GM21367 (cell line): Measurements from ENCODE around the gene THSD4.

Experiments used
- ATAC-seq: cut with Tn5 transposase; IDR thresholded peaks from one replicate; pipeline ENCODE4 v1.9.1; 2021; ENCODE audit not compliant: unreplicated experiment

THSD4 gene

DNA sequence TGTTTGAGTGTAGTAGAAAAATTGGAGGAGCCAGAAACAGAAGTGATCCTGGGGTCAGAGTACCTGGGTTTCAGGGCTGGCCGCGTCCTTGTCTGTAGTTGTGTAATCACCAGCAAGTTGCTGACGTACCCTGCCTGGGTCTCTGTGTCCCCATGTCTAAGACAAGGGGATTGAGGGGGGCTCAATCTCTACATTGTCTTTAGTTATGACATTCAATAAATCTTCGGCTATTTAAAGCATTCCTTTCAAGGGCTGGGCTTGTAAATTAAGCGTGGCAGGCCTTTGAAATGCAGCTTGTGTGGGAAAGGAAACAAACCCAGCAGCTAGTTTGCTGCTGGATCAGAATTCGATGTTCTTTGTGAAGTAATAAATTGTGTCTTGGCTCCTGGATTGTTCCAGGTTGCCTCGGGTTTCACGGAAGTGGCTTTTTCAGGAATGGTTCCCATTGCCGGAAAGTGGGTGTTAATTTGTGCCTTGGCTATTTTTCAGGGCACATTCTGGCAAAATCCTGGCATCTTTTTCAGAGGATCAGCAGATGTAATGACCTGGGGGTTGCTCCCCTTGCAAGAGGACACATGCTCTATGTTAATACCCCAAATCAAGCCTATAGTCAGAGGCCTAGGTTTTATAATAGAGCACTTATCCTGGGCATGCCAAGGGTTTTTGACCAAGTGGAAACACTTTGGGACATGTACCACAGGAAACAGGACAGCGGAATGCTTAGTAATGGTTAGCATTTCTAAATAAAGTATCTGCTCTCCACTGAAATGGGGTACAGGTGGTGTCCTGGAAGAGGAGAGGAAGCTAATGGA is 400.3 kb downstream of the THSD4 start:
- no peak for ATAC-seq

DNA sequence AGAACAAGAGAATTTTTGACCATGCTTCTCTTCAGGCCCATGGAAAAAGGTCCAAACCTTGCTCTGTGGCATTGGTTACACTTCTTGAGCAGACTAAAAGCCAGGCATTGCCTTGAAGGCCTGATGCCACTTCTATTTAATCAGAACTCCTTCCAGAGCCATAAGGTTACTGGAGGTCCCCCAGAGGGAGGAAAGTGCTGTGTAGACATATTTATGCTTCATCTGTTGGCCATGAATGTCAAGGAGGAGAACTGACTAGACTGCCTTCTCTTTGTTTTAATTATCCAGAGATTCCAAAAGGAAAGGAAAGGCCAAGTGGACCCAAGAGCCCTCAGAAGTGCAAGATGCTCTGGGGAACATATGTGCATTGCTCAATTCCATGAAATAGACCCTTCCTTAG is 402.5 kb downstream of the THSD4 start:
- ATAC-seq: no peak

DNA sequence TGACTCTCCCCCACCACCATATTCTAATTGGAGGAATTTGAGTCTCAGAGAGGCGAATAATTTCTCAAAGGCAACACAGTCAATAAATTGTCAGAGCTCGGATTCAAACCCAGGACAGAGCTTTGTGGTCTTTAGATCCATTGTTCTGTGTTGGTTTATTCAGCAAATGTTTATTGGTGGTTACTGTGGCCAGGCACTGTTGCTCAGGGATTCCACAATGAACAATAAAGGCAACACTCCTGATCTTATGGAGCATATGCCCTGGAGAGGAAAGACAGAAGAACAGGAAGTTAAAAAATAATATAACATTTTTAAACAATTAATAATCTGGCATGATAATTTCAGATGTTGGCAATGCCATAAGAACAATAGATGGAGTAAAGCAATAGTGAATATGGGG is 403.4 kb downstream of the THSD4 start:
- ATAC-seq: no peak

DNA sequence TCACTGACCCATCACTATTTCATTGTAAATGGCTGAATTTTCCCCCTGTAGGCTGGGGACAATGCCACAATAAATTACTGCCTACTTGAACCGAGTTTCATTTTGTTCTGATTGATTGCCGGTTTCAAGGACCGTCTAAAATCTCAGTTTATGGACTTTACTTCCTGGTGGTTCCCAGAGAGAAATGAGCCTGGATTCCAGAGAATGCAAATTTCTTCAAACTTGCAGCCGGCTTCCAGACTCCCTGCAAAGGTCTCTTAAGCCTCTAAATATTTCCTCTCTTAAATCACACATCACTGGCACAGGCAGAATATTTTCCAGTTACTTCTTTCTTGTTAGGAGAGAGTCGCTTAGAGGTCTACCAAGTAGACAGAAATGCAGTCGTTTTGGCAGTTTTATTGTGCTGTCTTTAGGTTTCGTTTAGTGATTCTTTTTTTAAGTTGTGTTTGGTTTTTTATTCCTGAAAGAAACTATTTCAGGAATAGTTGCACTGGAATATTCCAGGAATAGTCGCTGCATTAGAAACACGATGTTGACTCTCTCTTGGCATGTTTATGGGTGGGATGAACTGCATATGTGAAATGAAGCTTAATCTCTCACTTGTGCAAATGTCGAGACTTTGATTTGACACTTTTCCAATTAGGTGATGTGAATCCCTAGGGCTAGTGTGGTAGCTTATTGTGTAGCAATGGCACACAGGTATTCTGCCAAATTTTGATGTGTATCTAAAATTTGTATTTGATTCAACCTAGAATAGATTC is 411.0 kb downstream of the THSD4 start:
- no peak for ATAC-seq

DNA sequence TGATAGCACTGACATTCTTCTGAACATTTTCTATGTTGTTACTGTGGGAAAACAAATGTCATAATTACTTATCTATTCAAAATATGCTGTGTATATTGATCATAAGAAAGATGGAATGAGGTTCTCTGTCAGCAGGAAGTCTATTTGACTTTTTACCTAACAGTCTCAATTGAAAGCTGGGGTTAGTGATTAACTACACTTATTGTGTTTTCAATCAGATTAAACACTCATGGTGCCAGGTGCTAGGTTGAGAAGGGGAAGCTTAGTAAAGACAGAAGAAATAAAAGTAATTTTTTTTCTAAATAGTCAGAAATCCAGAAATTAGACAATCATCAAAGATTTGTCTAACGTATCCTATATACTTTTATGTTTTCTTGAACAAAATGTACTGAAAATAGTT is 414.1 kb downstream of the THSD4 start:
- no peak for ATAC-seq

DNA sequence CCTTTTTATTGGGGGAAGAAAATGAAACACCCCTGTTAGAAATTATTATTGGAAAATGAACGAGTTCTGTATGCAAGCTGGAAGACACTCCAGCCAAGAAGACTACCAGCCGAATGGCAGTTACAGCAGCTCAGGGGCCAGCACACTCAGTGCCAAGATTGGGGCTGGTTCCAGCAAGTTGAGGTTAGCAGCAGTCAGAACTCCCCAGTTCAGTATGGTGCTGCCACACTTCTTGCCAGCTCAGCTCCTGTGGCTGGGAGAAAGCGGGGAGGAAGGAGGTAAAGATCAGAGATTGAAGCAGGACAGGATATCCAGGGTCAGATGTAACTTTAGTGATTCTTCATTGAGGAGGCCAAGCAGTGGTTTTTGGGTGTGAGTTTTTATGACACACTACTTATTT is 414.8 kb downstream of the THSD4 start:
- no peak for ATAC-seq

DNA sequence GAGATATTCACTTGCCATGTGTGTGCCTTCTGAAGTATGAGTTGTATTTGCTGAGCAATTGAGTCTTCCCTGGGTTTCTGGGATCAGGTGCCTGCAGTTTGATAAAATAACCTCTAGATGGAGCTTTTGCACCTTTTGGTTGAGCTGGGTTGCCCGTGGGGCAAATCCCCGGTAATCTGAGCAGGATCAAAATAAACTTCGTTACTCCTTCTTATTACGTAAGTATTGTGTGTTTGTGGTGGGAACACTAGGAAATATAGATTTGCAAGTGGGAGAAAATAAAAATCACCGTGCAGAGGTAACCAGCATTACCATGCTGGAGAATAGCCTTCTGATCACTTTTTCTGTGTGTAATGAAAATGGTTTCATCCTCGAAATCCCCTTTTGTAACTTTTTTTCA is 417.7 kb downstream of the THSD4 start:
- no peak for ATAC-seq

DNA sequence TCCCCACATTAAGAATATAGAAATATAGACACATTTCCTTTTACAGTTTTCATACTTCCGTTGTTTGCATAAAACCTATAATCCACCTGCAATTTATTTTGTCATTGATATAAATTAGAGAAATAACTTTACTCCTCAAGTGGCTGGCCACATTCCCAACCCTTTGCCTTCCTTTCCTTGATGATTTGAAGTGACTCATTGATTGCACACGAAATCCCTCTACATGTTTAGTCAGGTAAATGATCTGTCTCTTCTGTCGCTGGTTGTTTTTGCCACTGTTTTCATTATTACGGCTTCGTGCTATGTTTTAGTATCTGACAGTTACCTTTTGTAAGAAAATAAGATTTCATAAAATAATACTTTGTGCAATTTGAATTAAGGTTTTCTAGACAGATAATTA is 422.9 kb downstream of the THSD4 start:
- no peak for ATAC-seq

DNA sequence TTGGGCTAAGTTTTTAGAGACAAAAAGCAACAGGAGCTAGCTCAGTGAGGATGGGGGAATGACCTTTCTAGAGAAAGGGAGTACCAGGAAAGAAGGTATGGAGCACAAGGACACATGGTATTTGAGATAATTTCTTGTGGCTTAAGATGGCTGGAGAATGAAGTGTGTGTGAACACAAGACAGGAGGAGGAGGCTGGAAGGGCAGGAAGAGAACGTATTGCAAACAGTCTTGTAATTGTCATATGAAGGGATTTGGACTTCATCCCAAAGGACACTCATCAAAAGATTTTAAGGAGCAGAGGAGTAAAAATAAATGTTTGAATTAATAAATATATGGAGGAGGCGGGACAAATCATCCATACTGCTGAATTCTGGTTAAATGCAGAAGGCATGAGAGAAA is 426.5 kb downstream of the THSD4 start:
- ATAC-seq: no peak

DNA sequence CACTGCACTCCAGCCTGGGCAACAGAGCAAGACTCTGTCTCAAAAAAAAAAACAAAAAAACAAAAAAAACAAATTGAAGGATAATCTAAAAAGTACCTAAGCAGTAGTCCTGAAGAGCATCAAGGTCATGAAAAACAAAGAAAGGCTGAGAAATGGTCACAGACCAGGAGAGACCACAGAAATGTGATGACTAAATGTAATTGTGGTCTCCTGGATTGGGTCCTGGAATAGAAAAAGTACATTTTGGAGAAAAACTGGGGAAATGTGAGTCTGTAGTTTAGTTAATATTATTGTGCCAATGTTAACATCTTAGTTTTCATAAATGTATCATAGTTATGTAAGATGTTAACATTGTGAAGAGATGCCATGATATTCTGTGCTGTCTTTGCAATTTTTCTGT is 427.6 kb downstream of the THSD4 start:
- ATAC-seq: no peak

DNA sequence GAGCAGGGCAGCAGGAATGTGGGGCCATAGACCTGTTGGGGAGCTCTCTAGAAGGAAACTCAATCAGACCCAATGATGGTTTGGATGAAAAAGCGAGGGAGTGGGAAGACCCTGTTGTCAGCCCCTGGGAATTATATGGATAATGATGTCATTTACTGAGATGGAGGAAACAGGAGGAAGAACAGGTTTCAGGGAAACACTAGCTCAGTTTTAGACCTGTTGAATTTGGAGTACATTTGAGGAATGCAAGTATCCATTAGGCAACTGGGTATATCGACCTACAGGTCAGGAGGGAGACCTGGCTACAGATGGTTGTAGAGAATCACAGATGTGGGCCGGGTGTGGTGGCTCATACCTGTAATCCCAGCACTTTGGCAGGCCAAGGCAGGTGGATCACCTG is 428.1 kb downstream of the THSD4 start:
- ATAC-seq: no peak

DNA sequence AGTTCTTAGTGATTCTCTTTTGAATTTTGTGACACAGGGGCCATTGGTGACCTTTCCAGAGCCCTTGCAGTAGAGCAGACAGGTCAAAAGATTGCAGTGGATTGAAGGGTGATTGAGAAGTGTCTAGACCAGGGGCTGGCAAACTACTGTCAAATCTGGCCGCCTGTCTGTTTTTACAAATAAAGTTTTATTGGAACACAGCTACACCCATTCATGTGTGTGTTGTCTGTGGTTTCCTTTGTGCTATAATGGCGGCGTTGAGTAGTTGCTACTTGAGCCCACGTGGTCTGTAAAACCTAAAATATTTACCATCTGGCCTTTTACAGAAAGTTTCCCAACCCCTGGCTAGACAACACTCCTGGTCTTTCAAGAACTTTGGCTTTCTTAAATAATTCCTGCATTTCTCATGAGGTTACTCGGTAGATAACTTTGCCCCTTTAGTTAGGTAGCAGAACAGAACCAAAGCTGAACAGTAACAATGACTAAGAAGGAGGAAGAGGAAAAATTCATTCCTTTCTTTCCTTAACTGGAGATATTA is 430.0 kb downstream of the THSD4 start:
- no peak for ATAC-seq

DNA sequence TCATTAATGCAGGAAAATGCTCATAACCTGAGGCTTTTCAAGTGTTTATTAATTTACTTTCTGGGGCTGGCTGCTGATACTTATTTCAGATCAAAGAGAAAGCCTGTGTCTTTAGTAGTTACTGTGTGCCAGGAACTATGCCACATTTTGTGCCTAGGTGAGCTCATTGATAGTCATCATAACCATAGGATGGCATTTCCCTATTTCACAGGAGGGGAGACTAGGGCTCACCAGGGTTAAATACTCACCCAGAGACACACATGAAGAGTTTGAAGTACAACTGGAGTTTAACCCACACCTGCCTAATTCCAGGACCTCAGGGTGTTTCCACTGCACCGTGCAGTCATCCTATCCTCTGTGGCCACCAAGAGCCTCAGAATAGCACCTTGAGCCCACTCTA is 430.7 kb downstream of the THSD4 start:
- no peak for ATAC-seq

DNA sequence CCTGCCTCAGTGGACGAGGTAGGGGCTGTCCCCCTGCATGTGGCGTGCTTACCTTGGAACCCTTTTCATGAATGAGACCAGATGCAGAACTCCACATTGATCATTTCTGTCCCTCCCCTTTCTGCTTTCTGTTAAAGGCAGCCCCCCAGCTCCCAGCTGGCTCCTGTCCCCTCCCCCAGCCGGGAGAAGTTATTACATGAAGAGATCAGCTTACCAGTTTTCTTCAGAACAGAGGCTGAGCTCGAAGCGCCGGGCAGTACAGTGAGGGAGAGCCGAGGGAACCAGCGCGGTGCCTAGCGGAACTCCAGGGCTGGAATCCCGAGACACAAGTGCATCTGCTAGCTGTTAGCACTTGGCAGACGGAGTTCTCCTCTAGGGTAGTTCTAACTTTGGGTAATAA is 431.7 kb downstream of the THSD4 start:
- no peak for ATAC-seq

DNA sequence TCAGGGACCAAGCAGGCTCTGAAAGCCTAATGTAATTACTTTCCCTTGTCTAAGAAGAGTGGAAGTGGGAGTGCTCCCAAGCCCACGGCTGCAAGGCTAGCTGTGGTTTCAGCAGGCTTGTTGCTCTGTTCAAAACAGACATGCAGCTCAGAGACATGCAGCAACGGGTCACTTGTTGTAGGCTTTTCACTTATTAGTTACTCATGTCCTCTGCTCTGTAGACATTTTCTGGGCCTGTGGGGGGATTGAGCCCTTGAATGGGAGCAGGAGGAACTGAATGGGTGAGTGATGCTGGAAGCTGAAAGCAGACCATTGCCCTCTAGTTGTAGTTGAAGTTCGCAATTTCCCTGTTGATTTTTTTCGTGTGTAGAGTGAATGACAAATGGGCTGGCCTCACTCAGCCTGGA is 433.1 kb downstream of the THSD4 start:
- ATAC-seq: no peak

DNA sequence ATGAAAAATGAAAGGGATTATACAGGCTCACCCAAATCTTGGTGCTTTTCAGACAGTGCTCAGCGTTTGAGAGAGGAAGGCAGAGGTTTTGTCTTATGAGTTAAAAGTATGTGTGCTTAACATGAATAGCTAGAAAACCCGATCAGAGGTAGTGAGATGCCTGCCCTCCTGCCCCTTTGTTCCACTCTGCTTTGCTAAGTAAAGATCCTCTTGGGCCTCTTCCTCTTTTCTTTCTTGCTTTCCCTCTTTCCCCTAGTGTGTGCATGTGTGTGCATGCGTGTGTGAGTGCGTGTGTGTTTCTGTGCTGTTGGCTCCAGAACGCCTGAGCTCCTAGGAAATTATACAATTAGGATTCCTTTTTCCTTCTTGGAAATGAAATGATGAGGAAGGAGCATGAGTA is 433.8 kb downstream of the THSD4 start:
- ATAC-seq: no peak

DNA sequence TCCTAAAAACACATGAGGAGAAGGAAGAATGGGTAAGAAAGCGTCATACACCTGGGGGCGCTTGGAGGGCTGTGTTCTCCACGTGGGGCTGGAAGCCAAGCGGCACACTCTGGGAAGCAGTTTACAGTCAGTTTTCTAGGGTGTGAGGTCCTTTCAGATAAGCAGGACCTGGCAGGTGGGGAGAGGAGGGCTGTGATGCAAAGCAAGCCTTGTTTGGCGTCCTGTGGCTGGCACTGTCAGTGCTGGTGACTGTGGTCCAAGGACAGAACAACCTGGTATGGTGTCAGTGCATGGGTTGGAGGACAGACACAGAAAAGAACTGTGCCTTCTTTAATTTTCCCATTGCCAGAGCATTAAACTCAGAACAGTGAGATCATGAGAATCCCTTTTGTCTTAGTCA is 434.4 kb downstream of the THSD4 start:
- ATAC-seq: no peak

DNA sequence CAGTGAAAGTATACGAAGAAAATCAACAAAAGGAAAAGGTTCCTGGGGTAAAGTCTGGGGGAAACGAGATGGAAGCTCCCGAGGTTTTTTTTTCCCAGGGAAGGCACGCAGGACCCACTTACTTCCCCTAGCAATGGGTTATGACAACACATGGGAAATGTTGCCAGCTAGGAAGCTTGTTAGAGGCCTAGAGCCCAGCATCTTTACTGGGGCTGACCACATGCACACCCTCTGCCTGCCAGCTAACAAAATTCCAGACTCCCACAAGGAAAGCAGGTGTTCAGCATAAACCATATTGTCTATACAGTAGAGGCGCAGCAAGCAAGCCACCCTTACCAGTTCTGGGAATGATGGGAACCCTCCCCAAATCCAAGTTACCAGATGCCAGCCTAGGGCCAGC is 436.3 kb downstream of the THSD4 start:
- no peak for ATAC-seq

DNA sequence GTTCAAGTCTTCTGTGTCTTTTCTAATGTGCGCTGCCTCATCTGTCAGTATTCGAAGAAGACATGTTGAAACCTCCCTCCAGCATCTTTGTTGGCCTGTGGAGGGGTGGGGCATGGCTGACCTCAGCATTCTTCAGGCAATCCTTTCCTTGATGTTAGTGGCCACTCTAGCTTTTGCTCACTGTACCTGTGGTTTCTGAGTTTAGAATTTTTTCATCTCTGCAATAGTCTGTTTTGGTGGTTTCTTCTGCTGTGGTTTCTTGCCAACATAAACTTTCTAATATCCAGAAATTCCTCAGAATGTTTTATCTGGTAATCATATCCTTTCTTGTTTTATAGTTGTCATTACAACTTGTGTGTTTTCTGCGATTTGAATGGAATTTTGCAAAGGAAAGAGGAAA is 443.8 kb downstream of the THSD4 start:
- no peak for ATAC-seq

DNA sequence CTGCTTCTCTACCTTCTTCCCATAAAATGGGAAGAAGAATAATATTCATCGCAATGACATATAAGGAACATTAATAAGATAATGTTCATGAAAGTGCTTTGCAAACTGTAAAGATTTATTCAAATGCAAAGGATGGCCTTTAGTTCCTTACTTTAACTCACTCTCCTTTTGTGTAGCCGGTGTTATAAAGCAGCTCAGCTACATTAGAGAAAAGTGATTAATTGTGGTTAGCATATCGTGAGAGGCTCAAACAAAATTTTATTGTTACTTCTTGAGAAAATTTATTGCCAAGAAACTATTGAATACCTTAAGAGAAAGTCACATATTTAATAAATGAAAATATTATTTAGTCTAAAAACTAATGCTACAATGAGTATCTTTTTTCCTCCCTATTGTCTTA is 444.3 kb downstream of the THSD4 start:
- ATAC-seq: no peak

DNA sequence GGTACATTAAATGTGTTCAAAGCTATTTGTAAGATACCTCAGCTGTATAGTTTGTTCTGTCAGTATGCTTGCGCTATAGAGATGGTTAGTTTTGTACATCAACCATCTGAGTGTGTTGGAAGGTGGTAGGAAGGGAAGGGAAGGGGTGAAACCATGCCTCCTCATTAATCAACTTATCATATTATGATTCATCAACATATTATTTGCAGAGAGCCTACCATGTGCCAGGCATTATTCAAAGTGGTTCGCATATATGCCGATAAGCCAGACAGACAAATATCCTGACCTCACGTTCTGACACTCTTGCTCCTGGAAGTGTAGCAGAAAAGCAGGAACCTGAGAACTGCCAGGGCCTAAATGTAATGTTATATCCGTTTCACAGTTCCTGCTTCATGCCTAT is 447.0 kb downstream of the THSD4 start:
- no peak for ATAC-seq

DNA sequence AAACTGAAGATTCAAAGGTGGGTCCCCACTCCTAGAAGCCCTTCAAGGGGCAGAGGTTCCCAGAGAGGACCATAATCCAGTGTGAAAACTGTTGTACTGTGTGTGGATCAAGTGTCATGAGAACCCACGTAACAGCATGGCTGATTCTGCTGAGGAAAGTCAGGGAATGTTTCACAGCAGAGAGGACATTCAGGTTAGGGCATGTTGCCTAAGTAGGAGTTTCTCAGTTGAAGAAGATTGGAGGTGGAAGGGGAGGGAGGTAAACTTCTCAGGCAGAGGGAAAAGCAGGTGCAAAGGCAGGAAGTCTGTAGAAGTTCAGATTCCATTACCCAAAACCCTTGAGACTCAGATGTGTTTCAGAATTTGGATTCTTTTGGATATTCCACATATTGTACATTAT is 448.9 kb downstream of the THSD4 start:
- ATAC-seq: no peak
